Skeletal muscle satellite cell (primary cell): ENCODE measurements around the gene PDCD10.

Experiments
- H3K27me3 ChIP-seq: 2 replicates; pipeline ENCODE4 v1.7.0; 2013; ENCODE audit warnings: low read length; ENCODE audit not compliant: control insufficient read depth, insufficient read depth
- H3K36me3 ChIP-seq: 2 replicates; pipeline ENCODE4 v1.7.0; 2013; ENCODE audit warnings: mild to moderate bottlenecking, control low read depth, low read length; ENCODE audit not compliant: insufficient read depth
- H3K4me1 ChIP-seq: 2 replicates; pipeline ENCODE4 v1.7.0; 2013; ENCODE audit warnings: low read length; ENCODE audit not compliant: control insufficient read depth, insufficient read depth
- H3K4me2 ChIP-seq: 2 replicates; pipeline ENCODE4 v1.7.0; 2013; ENCODE audit warnings: mild to moderate bottlenecking, low read length
- H3K4me3 ChIP-seq: 2 replicates; pipeline ENCODE4 v1.7.0; 2013; ENCODE audit warnings: low read length
- H3K9ac ChIP-seq: 2 replicates; pipeline ENCODE4 v1.7.0; 2013; ENCODE audit warnings: mild to moderate bottlenecking, low read depth, low read length, moderate library complexity
- H3K9me3 ChIP-seq: replicated peaks from 2 replicates; pipeline ENCODE4 v1.7.0; 2013; ENCODE audit warnings: mild to moderate bottlenecking, control low read depth, low read length

PDCD10 gene

GRCh38 chr3:167669699-167670098 is 65.0 kb downstream of the PDCD10 start:
- Histone ChIP-seq H3K4me2 (no peak overlapping the region), H3K36me3 (peaks cover 16% of the 10 kb centered on the region), H3K4me1 (no peaks in the 10 kb centered on the region), H3K4me3 (no peak overlapping the region), H3K27me3 (no peaks in the 10 kb centered on the region), H3K9ac (no peak overlapping the region), H3K9me3 (no peaks in the 10 kb centered on the region)

GRCh38 chr3:167668651-167669050 is 66.0 kb downstream of the PDCD10 start:
- Histone ChIP-seq H3K36me3 (peaks cover 8% of the 10 kb centered on the region), H3K27me3 (no peaks in the 10 kb centered on the region), H3K9me3 (no peaks in the 10 kb centered on the region), H3K9ac (no peak overlapping the region), H3K4me3 (no peak overlapping the region), H3K4me1 (no peaks in the 10 kb centered on the region), H3K4me2 (no peak overlapping the region)

- no peaks in the 10 kb centered on the region for H3K4me1 ChIP-seq
- no peaks in the 10 kb centered on the region for H3K27me3 ChIP-seq
- no peak overlapping the region for H3K4me2 ChIP-seq
- H3K9ac ChIP-seq = no peak overlapping the region
- H3K9me3 ChIP-seq = no peaks in the 10 kb centered on the region
- no peak overlapping the region for H3K4me3 ChIP-seq
- no peaks in the 10 kb centered on the region for H3K36me3 ChIP-seq
Observed at GRCh38 chr3:167666563-167666962, 68.1 kb downstream of the PDCD10 start.

- Histone ChIP-seq H3K4me3 (no peak overlapping the region), H3K4me2 (no peak overlapping the region), H3K36me3 (no peaks in the 10 kb centered on the region), H3K9ac (no peak overlapping the region), H3K4me1 (no peaks in the 10 kb centered on the region), H3K9me3 (no peaks in the 10 kb centered on the region), H3K27me3 (no peaks in the 10 kb centered on the region)
Observed at GRCh38 chr3:167662919-167663400, 71.7 kb downstream of the PDCD10 start.

- Histone ChIP-seq H3K9ac (no peak overlapping the region), H3K36me3 (no peaks in the 10 kb centered on the region), H3K4me3 (no peak overlapping the region), H3K4me2 (no peak overlapping the region), H3K9me3 (no peaks in the 10 kb centered on the region), H3K27me3 (no peaks in the 10 kb centered on the region), H3K4me1 (no peaks in the 10 kb centered on the region)
Observed at GRCh38 chr3:167657684-167658225, 76.9 kb downstream of the PDCD10 start.

- Histone ChIP-seq H3K4me3 (no peak overlapping the region), H3K4me1 (no peaks in the 10 kb centered on the region), H3K36me3 (no peaks in the 10 kb centered on the region), H3K27me3 (no peaks in the 10 kb centered on the region), H3K9ac (no peak overlapping the region), H3K9me3 (no peaks in the 10 kb centered on the region), H3K4me2 (no peak overlapping the region)
Observed at GRCh38 chr3:167656821-167657220, 77.9 kb downstream of the PDCD10 start.

GRCh38 chr3:167653760-167654159 is 80.9 kb downstream of the PDCD10 start, which contains the start of gene WDR49:
TSS of gene WDR49 (minus strand) at chr3:167653942. CDS start at chr3:167653425, 517 bp downstream.
- Histone ChIP-seq H3K4me1 (no peaks in the 10 kb centered on the region), H3K4me3 (no peak within 1 kb of the TSS), H3K36me3 (no peaks in the 10 kb centered on the region), H3K4me2 (no peak within 1 kb of the TSS), H3K27me3 (no peaks in the 10 kb centered on the region), H3K9ac (no peak within 1 kb of the TSS), H3K9me3 (no peaks in the 10 kb centered on the region)

GRCh38 chr3:167653155-167653554 is 81.5 kb downstream of the PDCD10 start:
- Histone ChIP-seq H3K9me3 (no peaks in the 10 kb centered on the region), H3K27me3 (no peaks in the 10 kb centered on the region), H3K9ac (no peak overlapping the region), H3K36me3 (no peaks in the 10 kb centered on the region), H3K4me1 (no peaks in the 10 kb centered on the region), H3K4me3 (no peak overlapping the region), H3K4me2 (no peak overlapping the region)

- Histone ChIP-seq H3K4me2 (no peak overlapping the region), H3K4me1 (no peaks in the 10 kb centered on the region), H3K36me3 (no peaks in the 10 kb centered on the region), H3K27me3 (no peaks in the 10 kb centered on the region), H3K4me3 (no peak overlapping the region), H3K9me3 (no peaks in the 10 kb centered on the region), H3K9ac (no peak overlapping the region)
Observed at GRCh38 chr3:167651826-167652225, 82.9 kb downstream of the PDCD10 start.

- no peak overlapping the region for H3K9ac ChIP-seq
- no peaks in the 10 kb centered on the region for H3K27me3 ChIP-seq
- H3K4me1 ChIP-seq = no peaks in the 10 kb centered on the region
Observed at GRCh38 chr3:167650459-167650858, 84.2 kb downstream of the PDCD10 start.

GRCh38 chr3:167649746-167650145 is 84.9 kb downstream of the PDCD10 start:
- H3K9me3 ChIP-seq = no peaks in the 10 kb centered on the region
- no peaks in the 10 kb centered on the region for H3K27me3 ChIP-seq
- H3K4me1 ChIP-seq = no peaks in the 10 kb centered on the region
- no peak overlapping the region for H3K4me2 ChIP-seq
- no peak overlapping the region for H3K4me3 ChIP-seq
- H3K9ac ChIP-seq = no peak overlapping the region
- no peaks in the 10 kb centered on the region for H3K36me3 ChIP-seq

More at GRCh38 chr3:167650459-167650858, 84.2 kb downstream of the PDCD10 start:
- Histone ChIP-seq H3K4me2 (no peak overlapping the region), H3K36me3 (no peaks in the 10 kb centered on the region), H3K9me3 (no peaks in the 10 kb centered on the region), H3K4me3 (no peak overlapping the region)

- Histone ChIP-seq H3K4me1 (no peaks in the 10 kb centered on the region), H3K36me3 (no peaks in the 10 kb centered on the region), H3K4me2 (no peak overlapping the region), H3K9me3 (no peaks in the 10 kb centered on the region), H3K27me3 (no peaks in the 10 kb centered on the region), H3K9ac (no peak overlapping the region), H3K4me3 (no peak overlapping the region)
Observed at GRCh38 chr3:167644611-167645010, 90.1 kb downstream of the PDCD10 start.
